CD4-positive, alpha-beta T cell treated with Interleukin-17A for 4 hours (primary cell): ENCODE results near the gene CMTR1.
"Not testable (repeated sequence)": the region's sequence is repeated elsewhere in the genome, so short reads cannot be mapped to it uniquely, and the experiment has no call there.

Experiments
- DNase-seq: peaks from one replicate; pipeline ENCODE4 v3.0.0-alpha.2; 2020; ENCODE audit warnings: mixed read lengths

Gene CMTR1

DNA sequence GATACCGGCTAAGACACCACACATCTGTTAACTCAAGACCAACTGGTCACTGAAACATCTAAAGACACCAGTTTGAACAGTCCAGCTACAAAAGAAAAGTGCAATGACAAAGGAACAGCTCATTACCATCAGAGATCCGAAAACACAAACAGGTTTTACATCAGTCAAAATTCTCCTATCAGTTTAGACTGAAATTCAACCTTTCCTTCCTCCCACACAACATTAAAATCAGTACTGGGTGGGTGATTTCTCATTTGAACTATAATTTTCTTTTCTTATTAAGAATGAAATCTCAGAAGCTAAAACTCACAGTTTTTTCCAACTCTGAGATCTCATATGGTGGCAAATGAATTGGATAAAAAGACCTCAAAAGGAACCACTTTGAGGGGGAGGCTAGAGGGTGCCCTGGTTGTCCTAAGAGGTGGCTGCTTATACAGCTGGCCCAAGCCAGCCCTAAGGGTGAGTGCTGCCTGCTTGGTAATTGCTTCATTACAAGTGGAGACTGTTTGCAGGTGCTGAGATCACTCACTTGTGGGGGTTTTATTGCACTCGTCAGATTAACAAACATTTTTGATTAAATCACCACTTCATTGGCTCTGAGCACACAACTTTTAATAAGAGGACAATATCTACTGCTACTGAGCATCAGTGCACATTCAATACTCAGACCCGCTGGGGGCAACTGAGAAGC lies 62.4 kb downstream of the CMTR1 start:
- DNase-seq, result no peak

DNA sequence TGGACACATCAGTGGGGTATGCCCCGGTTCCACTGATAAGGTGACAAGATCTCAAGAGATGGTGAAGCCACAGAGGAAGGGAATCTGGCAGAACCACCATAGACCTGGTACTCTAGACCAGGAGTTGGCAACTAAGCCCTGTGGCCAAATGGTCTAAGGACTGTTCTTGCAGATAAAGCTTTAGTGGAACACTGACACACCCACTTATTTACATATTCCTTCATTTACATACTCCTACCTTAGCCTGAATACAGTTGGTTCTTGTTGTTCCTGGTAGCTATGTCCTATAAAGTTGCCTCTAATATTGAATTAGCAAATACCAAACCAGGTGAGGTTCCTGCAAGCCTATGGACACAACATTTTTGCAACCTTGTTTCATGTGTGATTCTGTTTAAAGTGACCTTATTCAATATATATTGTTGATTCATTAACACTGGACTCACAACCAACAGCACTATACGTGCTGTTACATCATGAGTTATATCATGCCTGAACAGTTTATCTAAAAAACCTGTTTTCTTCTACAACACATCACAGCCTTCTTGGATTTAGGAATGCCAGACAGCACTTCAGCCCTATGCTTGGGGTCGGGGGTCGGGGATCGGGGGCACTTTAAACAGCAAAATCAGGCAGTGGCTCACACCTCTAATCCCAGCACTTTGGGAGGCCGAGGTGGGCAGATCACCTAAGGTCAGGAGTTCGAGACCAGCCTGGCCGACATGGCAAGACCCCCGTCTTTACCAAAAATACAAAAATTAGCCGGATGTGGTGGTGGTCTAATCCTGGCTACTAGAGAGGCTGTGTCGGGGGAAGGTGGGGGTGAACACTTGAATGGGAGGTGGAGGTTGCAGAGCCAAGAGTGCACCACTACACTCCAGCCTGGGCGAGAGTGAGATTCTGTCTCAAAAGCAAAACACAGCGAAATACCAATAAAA lies 64.2 kb downstream of the CMTR1 start:
- no peak for DNase-seq

DNA sequence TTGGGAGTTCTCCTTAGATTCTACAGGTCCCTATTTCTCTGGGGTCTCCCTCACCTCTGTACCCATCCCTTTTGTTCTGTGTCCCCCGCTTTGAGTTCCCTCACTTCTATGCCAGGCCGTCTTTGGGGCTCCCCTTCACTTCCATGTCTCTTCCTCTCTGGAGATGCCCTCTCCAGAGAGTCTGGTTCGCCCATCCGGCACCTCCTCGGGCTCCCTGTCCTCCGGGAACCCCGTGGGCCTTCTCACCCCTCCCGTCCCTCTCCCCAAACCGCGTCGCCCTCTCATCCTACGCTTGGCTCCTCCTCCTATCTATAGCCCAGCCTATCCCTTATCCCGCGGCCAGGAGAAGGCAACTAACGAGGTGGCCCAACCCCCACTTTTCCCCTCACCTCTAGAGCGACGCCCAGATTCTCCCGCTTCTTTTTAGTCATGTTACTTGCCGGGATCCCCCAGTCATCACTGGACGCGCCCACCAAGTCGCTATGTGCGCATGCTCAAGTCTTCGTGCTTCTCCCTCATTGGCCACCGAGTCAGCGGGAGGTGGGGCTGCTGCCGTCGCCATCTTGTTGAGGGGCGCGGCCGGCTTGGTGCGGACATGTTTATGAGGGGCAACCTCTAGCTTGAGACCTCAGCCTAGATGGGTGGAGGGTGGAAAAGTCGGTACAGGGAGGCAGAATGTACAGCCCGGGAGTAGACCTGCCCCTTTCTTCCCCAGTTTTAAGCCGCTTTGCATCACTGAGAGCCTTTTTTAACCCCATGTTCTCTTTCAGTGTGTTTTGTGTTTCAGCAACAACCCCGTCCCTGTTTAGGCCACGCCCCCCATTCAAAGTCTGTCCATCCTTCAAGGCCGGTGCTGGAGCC lies 66.6 kb downstream of the CMTR1 start, which contains the start of gene CCDC167:
Gene CCDC167, minus strand, starts transcription at position 461 of the 861 bp plus-strand sequence. Its CDS starts 30 bp downstream, at position 431.
- peak; percentile 97 for DNase-seq

DNA sequence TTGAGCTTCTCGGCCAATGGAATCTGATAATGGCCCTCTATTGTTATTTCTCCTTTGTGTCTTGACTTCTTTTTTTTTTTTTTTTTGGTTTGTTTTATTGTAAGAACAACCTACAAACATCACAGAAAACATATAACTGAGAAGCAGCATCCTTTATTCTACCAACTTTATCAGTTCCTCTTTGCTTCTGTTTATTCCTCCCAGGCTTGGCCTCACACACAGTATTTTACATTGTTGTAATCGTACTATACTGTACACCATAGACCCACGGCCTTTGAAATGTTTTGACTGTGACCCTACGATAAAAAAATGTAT lies 67.2 kb downstream of the CMTR1 start:
- no peak for DNase-seq

DNA sequence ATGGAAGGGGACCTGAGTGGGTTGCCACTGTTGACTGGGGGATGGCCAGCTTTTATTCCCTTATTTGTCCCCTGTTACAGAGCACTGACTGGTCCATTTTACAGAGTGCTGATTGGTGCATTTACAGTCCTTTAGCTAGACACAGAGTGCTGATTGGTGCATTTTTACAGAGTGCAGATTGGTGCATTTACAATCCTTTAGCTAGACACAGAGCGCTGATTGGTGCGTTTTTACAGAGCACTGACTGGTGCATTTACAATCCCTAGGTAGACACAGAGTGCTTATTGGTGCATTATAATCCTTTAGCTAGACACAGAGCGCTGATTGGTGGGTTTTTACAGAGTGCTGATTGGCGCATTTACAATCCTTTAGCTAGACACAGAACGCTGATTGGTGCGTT lies 67.9 kb downstream of the CMTR1 start:
- DNase-seq, result not testable (repeated sequence)

DNA sequence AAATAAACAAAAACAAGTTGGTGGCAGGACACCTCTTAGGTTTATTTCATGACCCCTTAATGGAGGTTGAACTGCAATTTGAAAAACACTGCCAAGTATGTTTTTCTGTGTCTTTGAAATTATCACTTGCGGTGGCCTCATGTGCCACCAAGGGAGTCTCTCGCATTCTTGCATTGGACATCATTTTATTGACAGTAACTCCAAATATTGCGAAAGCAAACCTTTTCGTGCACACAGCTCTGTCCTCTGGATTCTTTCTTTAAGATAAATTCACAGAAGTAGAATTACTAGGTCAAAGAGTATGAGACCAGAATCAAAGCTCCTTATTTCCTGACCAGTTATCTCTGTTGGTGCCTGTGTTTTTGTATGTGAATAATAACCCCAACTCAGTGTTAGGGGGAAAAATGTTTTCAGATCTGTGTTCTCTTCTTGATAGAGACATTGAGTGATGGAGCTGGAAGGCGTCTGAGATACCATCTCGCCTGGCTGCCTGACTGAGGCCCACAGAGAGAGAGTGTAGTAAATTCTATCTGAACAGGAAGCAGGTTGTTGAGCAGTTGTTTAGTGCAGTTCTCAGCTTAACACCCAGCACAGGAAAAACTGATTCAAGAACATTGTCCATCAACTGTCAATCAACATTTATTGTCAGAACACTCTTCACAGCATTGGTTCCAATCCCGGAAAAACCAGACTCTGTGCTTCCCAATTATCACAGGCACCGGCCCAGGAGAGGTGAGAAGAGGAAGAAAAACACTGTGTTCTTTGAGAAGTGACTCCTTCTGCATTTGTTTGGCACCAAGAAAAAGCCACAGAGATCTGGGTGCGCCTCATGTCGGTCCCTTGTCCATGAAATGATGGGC lies 68.8 kb downstream of the CMTR1 start:
- peak; percentile 69 for DNase-seq

DNA sequence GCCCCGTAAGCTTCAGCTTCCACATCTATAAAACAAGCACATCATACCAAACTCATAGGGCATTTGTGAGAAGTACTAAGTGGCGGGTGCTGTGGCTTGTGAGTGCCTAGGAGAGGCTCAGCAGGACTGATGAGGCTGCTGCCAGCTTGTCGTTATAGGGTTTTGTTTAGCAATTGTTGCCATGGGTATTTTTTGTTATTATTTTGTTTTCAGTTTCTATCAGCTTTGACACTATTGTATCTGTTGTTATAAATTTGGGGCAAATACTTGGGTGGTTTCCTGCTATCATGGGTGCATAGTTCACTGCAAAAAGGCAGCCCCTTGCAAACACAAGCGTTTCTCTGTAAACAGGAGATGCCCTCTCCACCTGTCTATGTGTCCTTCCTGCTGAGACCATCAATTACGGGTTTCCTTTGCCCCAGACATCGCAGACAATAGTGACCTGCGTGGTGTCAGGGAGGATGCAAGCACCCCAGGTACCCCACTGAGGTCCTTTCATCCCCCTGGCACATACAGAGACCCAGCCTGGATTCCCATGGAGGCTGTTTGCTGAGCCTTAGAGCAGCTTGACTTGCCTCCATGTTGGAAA lies 69.8 kb downstream of the CMTR1 start:
- DNase-seq, result peak; percentile 65

DNA sequence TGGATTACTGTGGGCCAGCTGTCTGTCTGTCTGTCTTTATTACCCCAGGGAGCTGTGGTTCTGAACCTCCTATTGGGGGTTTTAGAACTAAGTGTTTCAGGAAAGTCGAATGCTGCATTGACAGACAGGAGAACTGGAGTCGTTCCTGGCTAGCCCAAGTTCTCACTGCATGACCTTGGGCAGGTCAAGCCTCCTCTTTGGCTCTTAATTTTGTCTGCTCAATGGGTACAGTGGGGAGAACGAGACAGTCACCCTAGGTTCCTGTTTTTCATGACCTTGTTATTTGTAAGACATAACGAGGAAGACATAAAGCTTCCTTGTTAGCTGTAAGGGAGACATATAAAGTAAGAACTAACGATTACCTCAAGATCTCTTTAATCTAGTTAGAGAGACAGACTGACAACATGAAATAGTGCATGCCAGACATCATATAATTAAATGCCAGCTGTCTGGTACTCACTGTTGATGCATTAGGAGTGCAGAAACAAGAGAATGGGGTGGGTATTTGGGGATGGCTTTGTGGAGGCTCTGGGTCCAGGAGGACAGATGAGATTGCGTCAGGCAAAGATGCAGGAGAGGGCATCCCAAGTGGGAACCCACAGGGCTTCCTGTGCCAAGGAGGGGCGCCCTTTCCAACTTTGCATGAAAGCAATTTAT lies 70.4 kb downstream of the CMTR1 start:
- peak; percentile 51 for DNase-seq

DNA sequence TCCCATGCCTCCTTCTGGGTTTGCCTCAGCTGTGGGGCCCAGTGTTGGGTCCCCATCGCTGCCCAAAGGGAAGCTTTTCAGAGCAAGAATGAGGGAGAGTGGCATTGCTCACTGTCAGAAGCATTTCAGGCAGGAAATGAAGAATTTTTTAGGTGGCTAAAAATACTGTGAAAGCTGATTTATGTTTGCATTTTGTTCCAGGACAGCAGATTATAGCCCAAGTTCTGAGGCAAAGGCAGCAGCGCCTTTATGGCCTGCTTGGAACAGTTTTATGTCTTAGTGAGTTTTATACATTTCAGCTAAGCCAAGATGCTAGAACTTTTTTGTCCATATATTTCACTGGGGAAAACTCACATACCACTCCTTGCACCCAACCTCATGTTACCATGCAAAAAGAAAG lies 71.0 kb downstream of the CMTR1 start:
- no peak for DNase-seq

DNA sequence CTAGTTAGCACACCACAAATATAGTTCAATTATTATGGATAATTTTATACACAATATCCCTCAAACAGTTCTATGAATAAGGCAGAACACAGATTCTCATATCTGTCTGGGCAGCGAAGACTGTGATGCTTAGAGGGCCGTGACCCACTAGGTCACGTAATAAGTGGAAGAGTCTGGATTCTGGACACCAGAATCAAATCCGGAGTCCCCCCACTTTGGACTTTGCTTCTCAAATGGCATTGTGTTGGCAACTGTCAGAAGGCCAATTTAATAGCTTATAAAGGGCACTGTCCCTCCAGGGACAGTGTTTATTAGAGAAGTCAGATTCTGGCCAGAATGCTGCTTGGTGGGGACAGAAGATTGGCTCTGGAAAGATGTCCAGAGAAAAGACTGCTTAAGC lies 73.5 kb downstream of the CMTR1 start:
- DNase-seq, result no peak

DNA sequence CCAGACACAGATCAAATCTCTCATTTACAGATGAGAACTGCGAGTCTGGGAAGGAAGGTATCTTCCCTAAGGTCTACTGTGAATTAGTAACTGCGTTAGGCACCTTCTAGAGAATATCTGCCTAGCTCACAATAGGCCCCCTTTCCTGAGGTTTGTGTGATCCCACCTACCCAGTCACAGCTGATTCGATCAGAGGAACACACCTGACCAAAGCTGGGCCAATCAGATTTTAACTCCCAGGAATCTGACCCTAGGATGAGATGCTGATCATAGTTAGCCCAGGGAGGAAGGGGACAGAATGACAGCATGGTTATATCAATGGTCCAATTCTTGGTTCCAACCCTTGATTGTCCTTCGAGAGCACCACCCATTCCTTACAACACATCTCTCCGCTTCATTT lies 74.1 kb downstream of the CMTR1 start:
- DNase-seq, result no peak

DNA sequence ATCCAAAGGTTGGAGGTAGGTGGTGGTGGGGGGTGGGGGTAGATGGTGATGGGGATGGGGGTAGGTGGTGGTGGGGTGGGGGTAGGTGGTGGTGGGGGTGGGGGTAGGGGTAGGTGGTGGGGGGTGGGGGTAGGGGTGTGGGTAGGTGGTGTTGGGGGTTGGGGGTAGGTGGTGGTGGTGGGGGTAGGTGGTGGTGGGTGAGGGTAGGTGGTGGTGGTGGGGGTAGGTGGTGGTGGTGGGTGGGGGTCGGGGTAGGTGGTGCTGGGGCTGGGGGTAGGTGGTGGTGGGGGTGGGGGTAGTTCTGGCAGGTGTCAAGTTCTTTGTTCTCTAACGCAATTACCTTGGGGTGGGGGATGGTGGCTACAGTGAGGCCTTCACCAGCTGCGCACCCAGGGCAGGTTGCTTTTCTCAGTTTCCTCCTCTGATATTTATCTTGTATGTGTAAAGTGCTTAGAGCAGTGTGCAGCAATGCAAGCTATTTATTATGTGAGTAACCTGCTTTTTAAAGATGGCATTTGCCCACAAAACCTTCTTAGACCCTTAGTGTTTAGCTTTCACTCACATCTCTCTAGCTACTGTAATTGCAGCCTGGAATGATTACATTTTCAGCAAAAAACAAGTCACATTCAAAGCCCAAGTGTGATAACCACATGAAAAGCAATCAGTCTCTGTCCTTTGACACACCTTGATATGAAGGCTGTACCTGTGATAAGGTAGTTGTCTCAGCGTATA lies 74.8 kb downstream of the CMTR1 start:
- peak; percentile 74 for DNase-seq

DNA sequence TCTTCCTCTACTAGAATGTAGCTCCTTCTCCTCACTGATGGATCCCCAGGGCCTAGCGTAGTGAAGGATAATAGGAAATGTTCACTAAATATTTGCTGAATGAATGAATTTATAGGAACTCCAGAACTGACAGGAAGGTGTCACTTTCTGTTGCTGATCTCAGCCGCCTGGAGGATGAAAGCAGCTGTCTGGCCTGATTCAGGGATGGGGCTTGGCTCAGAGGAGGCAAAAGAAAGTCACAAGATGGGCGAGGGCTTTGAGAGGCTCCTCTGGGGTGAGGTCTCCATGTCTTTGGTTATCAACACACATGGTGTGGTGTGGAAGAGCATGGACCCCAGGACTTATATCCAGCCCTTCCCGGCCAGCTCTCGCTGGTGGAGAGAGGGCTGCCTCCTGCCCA lies 78.2 kb downstream of the CMTR1 start:
- no peak for DNase-seq

DNA sequence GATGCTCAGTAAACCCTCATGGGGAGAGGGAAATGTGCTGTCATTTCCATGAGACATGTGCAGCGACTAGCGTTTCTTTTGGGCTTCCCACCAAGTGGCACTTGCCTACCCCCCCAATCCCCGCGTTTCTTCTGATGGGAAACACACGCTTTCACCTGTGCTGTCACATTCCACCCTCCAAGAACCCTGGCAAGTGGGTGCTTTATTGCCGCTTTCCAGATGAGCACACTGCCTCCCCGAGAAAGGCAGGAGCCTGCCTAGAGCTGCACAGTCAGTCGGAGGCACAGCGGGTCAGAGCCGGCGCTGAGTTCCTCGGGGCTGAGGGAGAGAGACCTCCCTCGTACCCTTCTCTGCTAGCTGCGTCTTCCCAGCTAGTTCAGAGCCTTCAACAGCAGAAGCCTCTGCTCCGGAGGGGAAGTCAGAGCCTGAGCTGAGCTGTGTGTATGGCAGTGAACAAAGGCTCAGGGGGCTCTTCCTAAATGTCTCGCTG lies 78.9 kb downstream of the CMTR1 start:
- no peak for DNase-seq

DNA sequence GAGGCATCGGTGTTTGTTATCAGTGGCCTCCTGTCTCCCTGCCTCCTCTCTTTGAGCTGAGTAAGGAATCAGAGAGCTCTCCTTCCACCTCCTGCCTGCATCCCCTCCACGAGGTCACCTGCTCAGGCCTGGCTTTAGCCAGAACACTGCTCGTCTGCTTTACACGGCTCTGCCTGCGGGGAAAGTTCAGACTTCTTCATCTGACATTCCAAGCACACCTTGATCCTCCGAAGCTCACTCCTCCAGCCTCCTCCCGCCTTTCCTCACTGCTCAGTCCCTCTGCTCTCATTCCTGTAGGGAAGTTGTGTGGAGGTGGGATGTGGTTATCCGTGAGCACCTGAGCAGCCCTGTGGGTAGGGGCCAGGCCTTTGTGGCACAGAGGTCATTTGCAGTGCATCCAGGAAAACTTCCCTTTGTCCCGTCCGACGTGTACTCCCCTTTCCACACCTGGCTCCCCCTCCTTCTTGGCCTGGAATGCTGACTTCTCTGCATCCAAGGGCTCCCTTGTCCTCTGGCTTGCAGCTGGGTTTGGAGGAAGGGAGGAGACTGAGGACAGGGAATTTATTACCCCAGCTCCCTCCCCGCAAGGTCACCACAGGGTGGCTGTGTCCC lies 79.5 kb downstream of the CMTR1 start:
- DNase-seq, result no peak

DNA sequence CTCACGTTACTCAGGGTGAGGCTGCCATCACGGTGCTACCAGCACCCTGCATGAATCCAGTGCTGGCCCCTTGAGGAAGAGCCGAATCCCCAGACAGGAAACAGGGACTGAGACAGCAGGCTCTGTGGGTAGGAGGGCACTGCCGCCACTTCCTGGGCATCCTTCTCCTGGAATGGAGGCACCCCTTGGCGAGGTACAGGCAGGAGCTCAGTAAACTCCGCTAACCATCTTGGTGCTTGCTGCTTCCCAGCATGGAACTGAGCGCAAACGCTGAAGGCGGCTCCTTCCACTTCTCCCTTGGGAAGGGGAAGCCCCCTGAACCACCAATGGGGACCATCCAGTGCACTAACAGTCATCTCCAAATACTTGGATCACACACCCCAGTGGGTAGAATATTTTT lies 80.1 kb downstream of the CMTR1 start:
- DNase-seq, result peak; percentile 27

DNA sequence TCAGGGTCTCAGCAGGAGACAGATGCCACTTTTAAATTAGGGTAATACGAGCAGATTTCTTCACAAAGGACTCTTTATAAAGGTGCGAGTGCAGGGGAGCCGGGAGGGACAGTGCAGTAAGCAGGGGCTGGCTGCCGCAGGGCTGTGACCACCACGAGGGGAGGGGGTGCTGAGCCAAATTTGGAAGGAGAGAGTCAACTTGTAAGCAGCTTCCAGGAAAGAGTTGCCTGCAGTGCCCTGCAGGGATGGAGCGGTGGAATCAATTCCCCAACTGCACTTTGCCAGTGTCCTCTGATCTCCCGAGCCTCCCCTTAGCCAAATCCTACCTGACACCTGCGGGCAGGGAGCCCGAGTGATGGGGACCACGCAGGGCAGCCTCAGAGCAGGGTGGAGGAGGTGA lies 80.6 kb downstream of the CMTR1 start:
- DNase-seq, result no peak

DNA sequence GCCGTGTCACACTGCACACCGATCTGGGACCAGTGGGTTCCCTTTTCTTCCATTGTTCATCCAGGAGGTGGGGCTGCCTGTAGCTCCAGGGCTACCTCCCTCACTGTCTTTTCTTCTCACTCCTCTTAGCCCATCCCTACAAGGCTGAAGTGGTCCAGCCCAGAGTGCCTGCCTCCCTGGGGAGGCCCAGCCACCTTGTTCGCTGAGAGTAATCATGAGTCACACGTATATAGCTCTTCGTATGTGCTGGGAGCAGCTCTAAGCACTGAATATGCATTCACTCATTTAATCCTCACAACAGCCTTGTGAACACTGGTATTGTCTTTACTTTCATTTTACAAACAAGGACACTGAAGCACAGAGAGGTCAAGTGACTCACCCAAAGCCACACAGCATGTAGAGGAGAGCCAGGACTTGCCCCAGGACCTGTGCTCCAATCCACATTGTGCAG lies 81.3 kb downstream of the CMTR1 start:
- DNase-seq, result peak; percentile 72

DNA sequence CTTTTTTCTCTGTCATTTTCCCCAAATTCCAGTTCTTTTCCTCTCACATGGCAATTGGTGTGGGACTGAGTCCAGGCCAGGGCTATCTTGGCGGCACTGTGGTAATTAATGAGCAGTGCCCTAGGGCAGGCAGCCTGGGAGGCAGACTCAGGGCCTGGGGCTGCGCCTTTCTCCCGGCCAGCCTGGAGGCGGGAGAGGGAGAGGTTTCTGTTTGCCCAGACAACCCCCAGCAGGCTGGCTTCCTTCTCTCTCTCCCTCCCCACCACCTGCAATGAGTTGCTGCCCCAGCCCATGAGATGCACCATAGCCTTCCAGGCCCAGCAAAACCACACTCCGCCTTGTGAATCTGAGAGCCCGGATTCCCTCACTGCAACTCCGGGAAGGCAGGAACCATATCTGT lies 81.8 kb downstream of the CMTR1 start:
- peak; percentile 54 for DNase-seq

DNA sequence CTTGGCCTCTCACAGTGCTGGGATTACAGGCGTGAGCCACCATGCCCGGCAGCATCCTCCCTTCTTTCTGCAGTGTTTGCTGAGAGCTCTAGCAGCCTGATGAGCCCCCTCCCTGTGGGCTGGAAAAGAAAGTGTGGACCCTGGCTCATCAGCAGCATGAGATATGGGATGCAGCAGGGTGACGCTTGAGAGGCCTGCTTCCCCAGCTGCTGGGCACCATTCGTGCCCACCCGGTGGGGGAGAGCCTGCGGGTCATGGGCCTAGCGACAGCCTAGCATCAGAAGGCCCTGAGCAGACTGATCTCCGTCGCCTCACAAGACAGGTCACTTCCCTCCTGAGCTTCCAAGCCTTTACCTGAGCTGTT lies 82.7 kb downstream of the CMTR1 start:
- no peak for DNase-seq
